HepG2 (cell line): Measurements from ENCODE around the gene PXDC1. TPM values are rescaled to one million over a fixed set of nuclear protein-coding genes. Genes with fewer than 3 reads are reported as not detected.

ENCODE experiments used
- AHR ChIP-seq: IDR thresholded peaks from 2 replicates; pipeline ENCODE4 v1.6.1; 2018; ENCODE audit warnings: missing genetic modification reagents, missing compliant biosample characterization
- ETS1 ChIP-seq: sonication (generic); formaldehyde crosslinking; IDR thresholded peaks from 2 replicates; pipeline ENCODE4 v1.4.0; 2020; ENCODE audit warnings: missing genetic modification reagents
- HBP1 ChIP-seq: IDR thresholded peaks from 2 replicates; pipeline ENCODE4 v1.6.1; 2016; ENCODE audit warnings: low read depth, control low read depth
- HNRNPH1 ChIP-seq: fragments of 200-400 bp; formaldehyde crosslinking; optimal IDR thresholded peaks from 2 replicates; pipeline ENCODE3; 2017; ENCODE audit warnings: mild to moderate bottlenecking, low read depth, low read length
- HNRNPK ChIP-seq: fragments of 200-400 bp; formaldehyde crosslinking; IDR thresholded peaks from 2 replicates; pipeline ENCODE4 v1.6.1; 2018; ENCODE audit warnings: low read length, low read depth, moderate library complexity, mild to moderate bottlenecking; ENCODE audit not compliant: poor library complexity, severe bottlenecking
- HOXA5 ChIP-seq: sonication (generic); formaldehyde crosslinking; IDR thresholded peaks from 2 replicates; pipeline ENCODE4 v1.4.0; 2020; ENCODE audit warnings: missing genetic modification reagents
- ISX ChIP-seq: sonication (generic); formaldehyde crosslinking; conservative IDR thresholded peaks from 2 replicates; pipeline ENCODE4 v1.5.0; 2020; ENCODE audit warnings: missing genetic modification reagents
- PREB ChIP-seq: sonication (generic); formaldehyde crosslinking; IDR thresholded peaks from 2 replicates; pipeline ENCODE4 v1.4.0; 2020; ENCODE audit warnings: missing genetic modification reagents
- U2AF1 ChIP-seq: fragments of 200-400 bp; formaldehyde crosslinking; optimal IDR thresholded peaks from 2 replicates; pipeline ENCODE3; 2017; ENCODE audit warnings: mild to moderate bottlenecking, low read depth, low read length
- ZFP82 ChIP-seq: sonication (generic); formaldehyde crosslinking; IDR thresholded peaks from 2 replicates; pipeline ENCODE4 v1.5.1; 2020; ENCODE audit warnings: mild to moderate bottlenecking, missing genetic modification reagents, borderline replicate concordance
- ZNF142 ChIP-seq: sonication (generic); formaldehyde crosslinking; IDR thresholded peaks from 2 replicates; pipeline ENCODE4 v1.4.0; 2020; ENCODE audit warnings: missing genetic modification reagents
- ZNF24 ChIP-seq: fragments of 450-650 bp; IDR thresholded peaks from 2 replicates; pipeline ENCODE4 v1.6.1; 2017; ENCODE audit warnings: antibody characterized with exemption, mild to moderate bottlenecking
- ZNF260 ChIP-seq: sonication (generic); formaldehyde crosslinking; IDR thresholded peaks from 2 replicates; pipeline ENCODE4 v1.4.0; 2020; ENCODE audit warnings: missing genetic modification reagents, low read depth, mild to moderate bottlenecking, borderline replicate concordance
- ZNF280D ChIP-seq: sonication (generic); formaldehyde crosslinking; IDR thresholded peaks from 2 replicates; pipeline ENCODE4 v1.5.1; 2020; ENCODE audit warnings: mild to moderate bottlenecking, missing genetic modification reagents
- ZNF670 ChIP-seq: sonication (generic); formaldehyde crosslinking; IDR thresholded peaks from 2 replicates; pipeline ENCODE4 v1.8.0; 2022; ENCODE audit warnings: mild to moderate bottlenecking, missing genetic modification reagents, borderline replicate concordance
- polyA plus RNA-seq, 8 experiments: library from polyadenylated mRNA; depleted of rRNA in 3 of 8; stranded (reverse) in 7 of 8; unstranded in 1 of 8; fragments of >200 nt; fragmentation: Illumina TruSeq in 4 of 8; extraction: Trizol in 4 of 8; gene quantifications; 2 replicates each; pipeline versions ENCODE4 v1.2.1 to v1.2.3, GENCODE V29; 2011 to 2016; ENCODE audit warnings: low read depth in 4 of 8, missing spikeins in 1 of 8, mixed read lengths in 1 of 8; ENCODE audit not compliant: insufficient read depth in 1 of 8
- total RNA-seq, 5 experiments: library from RNA; depleted of rRNA; stranded (reverse); fragments of >200 nt; fragmentation: Illumina TruSeq; extraction: Trizol; gene quantifications; 2 replicates each; pipeline ENCODE4 v1.2.3, GENCODE V29; 2016; ENCODE audit warnings: low read depth in 1 of 5

The PXDC1 gene
- total and polyA plus RNA-seq, 2 of the 13 experiments (the other 11 are each of a cell fraction or from before 2014, with no cell fraction given) = 32.4 to 34.7 TPM

- no peak for TF ChIP-seq HNRNPK
- 0 out of 2 replicates have a peak, but pooled peaks have one; percentile 9 for TF ChIP-seq ZNF24
- peak; percentile 28; the same call in 1 of the 2 replicates for TF ChIP-seq ZFP82
- no peak for TF ChIP-seq ISX (CRISPR knock-in tag)
- TF ChIP-seq HBP1 (CRISPR knock-in tag) = 0 out of 2 replicates have a peak, but pooled peaks have one; percentile 80
- TF ChIP-seq PREB (CRISPR knock-in tag) = no peak
- peak; percentile 62; the same call in 1 of the 2 replicates for TF ChIP-seq ZNF670 (CRISPR knock-in tag)
- no peak for TF ChIP-seq HNRNPH1
- TF ChIP-seq ZNF142 (CRISPR knock-in tag) = no peak; the same call in 1 of the 2 replicates
- TF ChIP-seq ZNF280D (CRISPR knock-in tag) = peak; percentile 82
- no peak for TF ChIP-seq U2AF1
- peak; percentile 60; the same call in 1 of the 2 replicates for TF ChIP-seq AHR (CRISPR knock-in tag)
- TF ChIP-seq ZNF260 (CRISPR knock-in tag) = no peak
- TF ChIP-seq ETS1 (CRISPR knock-in tag) = no peak
- TF ChIP-seq HOXA5 = no peak
Measured at GRCh38 chr6:3789018-3789895, 37.7 kb upstream of the PXDC1 start (continued).
